HG02943 (cell line): Measurements from ENCODE around the gene RAD1.
"Not testable (repeated sequence)": the region's sequence is repeated elsewhere in the genome, so short reads cannot be mapped to it uniquely, and the experiment has no call there.

Experiments used
- ATAC-seq: cut with Tn5 transposase; IDR thresholded peaks from one replicate; pipeline ENCODE4 v1.9.1; 2021; ENCODE audit warnings: mild to moderate bottlenecking, low read depth, moderate library complexity; ENCODE audit not compliant: unreplicated experiment

Gene RAD1, protein sequence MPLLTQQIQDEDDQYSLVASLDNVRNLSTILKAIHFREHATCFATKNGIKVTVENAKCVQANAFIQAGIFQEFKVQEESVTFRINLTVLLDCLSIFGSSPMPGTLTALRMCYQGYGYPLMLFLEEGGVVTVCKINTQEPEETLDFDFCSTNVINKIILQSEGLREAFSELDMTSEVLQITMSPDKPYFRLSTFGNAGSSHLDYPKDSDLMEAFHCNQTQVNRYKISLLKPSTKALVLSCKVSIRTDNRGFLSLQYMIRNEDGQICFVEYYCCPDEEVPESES

DNA sequence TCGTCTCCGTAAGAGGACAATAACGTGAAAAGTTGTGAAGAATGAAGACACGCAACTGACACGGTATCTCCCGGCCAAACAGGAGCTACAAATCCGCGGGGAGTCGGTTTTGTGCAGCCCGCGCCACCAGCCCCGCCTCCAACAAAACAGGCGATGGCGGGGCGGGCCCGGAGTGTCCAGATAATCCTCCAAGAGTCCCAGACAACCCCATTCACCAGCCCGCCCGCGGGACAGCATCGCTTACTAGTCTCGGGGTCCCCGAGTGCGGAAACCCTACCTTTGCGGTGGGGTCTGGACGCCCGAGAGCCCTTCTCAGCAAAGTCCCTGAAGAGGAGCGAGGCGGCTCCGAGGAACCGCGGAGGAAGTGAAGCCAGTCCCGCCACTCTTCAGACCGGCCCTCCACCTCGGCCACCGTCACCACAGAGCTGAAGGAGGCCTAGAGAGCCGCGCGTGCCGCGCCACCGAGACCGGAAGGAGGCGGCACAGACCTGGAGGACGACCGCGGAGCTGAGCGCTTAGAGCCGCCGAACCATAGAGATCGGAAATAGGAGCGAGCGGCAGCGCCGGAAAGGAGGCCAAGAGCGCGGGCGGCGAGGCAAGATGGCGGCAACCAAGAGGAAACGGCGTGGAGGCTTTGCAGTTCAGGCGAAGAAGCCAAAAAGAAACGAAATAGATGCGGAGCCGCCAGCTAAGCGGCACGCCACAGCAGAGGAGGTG is at the start of gene RAD1, which contains the start of gene BRIX1:
Gene RAD1, minus strand, starts transcription at position 366 of the 717 bp plus-strand sequence. CDS start 612 bp downstream, outside the sequence.
Gene BRIX1, plus strand, starts transcription at position 573 of the 717 bp plus-strand sequence. Its CDS starts 28 bp downstream, at position 601.
- ATAC-seq: peak; percentile 99

DNA sequence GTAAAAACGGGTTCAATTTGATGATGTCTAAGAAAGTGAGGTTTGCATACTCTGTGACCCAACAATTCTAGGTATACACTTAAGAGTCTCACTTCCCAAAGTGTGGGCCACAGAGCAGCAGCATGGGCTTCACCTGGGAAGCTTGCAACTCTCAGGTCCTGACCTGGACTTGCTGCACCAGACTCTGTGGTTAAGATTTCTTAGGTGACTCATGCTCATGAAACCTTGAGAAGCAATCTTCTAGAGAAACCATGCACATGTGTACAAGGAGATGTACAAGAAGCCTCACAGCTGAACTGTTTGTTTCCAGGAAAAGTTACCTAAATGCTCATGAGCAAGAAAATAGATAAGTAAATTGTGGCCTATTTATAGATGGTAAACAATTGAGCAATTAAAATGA is 44.0 kb upstream of the RAD1 start:
- peak; percentile 90 for ATAC-seq

DNA sequence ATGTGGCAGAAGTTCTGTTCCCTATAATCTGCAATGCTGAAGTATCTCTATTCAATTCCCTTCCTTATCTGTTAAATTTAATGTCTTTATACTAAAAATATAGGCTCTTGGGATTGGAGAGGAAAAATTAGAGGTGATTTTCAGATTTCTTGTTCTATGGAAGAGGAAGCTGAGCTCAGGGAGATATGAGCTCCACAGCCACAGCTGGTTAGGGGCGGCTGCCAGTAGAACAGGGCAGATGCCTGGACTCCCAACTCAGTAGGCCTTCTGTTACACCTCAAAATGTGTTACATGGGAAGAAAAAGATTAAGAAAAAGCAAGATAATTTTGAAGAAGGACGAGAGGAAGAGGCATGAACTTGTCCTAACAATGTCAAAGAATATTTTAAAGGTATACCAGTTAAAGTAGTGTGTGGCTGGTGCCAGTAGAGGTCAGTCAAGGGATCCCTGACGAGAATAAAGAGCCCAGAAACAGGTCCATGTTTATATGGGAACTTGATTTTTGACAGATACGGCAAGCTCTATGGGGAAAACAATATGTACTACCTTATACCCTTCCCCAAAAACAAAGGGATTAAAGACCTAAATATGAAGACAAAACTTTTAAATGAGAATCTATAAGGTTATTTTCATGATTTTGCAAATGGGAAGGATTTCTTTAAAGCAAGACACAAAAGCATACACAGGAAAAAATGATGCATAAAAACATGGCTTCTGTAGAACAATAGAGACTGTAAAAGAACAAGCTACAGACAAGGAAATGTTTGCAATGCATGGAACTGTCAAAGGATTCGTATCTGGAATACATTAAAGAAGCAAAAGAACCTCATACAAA is 42.8 kb upstream of the RAD1 start:
- peak; percentile 50 for ATAC-seq

DNA sequence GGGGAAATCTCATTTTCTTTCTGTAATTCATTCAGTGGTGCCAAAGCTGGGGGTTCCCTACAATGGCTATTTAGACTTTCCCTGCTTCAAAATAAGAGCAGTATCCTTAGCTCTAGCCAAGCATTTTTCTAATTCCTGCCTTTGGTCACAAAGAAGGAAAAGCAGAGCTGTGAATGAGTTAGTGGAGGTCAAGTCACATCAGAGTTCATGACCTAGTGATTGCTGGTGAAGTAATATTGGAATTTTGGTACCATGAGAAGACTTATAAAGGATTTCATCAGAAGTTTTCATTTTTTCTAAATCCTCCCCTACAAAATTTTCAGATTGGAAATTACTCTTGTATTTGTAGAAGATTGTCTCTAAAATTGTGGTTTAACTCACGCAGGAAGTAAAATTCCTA is 42.0 kb upstream of the RAD1 start:
- ATAC-seq: no peak

DNA sequence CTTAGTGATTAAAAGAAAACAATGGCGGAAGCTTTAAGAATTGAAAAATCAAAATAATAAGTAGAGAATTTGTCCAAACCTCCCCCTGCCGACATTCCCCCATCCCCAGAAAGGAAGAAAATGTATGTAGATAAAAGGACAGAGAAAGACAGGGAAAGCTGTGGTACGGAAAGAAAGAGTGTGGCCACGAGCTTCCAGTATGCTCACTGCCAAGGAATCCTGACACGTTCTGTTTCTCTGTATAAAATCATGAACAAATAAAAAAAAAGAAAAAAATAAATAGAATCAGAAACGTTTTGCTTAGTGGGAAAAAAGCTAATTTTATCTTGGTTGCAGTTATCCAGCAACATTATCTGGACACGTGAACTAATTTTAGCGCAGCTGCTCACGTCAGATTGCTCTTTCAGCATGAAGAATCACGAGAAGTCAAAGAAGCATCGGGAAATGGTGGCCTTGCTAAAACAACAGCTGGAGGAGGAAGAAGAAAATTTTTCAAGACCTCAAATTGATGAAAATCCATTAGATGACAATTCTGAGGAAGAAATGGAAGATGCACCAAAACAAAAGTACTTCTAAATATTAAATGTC is 29.2 kb upstream of the RAD1 start:
- ATAC-seq: no peak

DNA sequence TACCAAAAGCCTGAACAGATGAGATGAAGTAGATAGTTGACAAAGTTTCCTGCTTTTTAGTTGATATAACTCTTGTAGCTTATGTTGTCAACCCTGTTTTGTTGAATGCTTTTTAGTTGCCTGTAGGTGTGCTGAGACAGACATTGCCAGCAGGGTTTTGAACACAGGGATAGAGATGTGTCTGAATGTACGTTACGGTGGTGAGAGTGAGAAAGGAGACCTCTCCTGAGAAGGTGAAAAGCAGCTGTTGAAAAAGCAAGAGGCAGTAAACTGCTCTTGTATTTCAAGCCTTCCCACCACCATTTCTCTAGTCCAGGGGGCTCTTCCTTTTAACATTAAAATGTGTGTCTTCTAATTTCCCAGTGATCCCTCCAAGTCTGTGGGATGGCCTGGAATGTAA is 28.7 kb upstream of the RAD1 start:
- ATAC-seq: no peak

DNA sequence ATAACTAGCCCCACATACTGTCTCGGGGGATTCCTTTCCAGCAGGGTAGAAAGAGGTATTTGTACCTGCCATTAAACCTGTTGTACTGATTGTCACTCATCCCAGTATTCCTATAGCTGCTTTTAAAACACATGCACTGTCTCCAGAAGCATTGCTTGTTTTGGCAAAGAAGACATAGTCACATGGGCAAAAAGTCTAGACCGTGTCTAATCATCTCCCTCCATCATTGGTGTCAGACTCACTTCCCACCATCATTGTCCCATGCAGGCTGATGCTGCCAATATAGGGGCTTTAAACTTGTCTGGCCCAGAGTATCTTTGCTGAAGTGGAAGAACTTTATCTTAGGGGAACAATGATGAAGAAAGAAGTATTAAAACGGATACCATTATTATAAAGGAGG is 26.6 kb upstream of the RAD1 start:
- no peak for ATAC-seq

DNA sequence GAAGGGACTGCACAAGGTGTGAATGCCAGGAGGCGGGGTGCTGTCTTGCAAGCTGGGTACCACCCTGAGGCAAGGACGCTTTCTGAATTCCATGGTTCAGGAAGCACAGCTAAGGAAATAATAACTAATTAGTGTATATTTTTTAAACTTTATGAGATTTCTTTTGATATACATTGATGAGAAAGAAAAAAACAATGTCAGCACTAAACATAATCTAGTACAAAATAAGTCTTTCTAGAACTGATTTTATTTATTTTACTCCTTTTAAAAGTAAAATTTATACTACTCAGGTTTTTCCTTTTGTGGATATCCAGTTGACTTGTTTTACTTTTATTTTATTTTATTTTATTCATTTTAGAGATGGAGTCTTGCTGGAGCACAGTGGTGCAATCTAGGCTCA is 17.6 kb upstream of the RAD1 start:
- ATAC-seq: no peak

DNA sequence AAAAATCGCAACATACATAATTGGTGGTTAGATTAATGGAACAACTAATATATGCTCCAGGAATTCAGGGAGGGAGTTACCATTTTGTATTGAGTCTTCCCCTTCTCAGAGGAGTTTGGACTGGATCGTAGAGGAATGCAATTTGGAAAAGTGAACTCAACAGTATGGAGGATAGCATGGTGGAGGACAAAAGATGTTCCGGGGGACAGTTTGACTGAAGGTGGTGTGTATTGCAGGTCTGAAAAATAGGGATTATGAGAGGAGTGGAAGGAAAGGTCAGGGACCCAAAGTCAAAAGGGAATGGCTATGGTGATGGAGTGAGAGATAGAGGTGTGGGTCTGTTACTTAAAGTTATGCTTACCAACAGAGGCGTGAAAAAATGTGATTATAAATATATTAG is 15.6 kb upstream of the RAD1 start:
- no peak for ATAC-seq

DNA sequence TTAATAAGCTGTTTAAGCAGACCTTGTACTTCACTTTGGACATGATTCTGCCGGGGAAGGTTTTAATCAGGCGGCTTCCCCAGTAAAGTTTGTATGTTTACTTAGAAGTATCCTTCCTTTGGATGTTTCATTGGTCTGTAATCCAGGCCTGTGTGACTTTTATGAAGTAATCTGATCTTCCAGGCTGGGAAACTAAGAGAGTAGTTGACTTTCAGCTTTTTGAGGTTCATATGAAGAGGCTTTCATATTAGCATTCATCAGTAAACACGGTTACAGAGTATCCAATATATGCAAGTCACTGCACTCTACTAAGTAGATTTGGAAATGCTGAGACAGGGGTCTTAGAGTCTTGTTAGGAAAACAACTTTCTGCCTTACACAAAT is 15.1 kb upstream of the RAD1 start:
- ATAC-seq: no peak

DNA sequence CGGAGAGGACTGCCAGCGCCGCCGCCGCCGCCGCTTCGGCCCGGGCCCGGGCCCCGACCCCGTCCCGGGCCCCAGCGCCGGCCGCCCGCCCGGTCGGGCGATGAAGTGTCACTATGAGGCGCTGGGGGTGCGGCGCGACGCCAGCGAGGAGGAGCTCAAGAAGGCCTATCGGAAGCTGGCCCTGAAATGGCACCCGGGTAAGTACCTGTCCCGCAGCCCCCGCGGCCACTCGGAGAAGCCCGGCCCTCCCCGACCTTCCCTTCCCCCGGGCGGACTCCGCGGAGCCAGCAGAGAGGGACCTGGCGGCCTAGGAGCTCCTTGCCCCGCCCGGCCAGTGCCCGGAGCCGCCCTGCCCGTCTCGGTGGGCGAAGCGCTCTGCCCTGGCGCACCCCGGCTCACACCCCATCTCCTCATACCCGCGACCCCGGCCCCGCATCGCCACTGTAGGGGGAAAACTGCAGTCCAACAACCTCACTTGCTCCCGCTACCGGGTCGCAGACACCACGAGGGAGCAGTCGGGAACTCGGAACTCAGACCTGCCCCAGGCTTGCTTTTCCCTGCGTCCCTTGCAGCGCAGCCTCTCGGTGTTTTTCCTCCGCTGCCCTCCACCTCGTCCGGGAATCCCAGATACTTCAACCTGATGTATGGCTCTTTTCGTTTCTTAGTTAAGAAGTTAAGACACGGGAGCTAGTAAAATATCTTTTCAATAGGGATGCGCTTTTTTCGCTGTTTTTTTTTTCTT is 14.6 kb upstream of the RAD1 start:
- peak; percentile 68 for ATAC-seq

DNA sequence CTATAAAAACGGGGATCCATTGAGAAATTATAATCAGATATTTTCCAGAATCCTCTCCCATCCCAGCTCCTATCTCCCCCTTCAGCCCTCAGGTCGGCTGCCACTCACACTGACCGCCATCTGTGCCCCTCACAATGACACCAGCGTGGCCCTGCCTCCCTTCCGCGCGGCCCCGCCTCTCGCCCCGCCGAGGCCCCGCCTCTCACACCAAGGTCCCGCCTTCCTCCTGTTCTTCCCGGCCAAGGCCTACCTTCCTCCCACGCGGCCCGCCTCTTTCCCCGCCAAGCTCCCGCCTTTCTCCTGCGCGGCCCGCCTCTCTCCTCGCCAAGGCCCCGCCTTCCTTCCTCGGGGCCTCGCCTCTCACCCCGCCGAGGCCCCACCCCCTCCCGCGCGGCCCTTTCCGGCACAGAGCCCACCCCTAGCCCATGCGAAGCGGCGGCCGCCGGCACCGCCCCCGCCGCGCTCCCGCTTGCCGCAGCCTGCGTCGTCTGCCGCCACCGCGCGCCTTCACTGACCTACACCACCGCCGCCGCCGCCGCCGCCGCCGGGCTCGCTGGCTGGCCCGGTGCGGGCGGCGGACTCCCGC is 13.9 kb upstream of the RAD1 start, which contains the start of gene DNAJC21:
Gene DNAJC21, plus strand, starts transcription at position 426 of the 586 bp plus-strand sequence. CDS start 261 bp downstream, outside the sequence.
- peak; percentile 92 for ATAC-seq

DNA sequence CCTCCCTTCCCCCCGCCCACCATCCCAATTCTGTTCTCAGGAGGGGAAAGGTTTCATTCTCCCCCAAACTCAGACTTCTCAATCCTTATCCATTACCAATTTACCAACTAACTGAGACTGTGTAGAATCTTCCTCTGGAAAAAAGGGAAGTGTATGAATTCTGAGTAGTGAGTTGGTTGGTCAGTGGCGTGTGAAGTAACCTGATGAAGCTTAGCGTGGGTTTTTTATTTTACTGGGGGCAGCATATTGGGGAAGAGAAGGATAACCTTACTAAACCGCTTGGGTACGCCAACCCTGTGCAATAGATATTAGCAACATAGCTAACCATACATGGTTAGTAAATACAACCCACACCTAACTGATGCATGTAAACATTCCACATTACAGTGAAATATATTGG is 13.0 kb upstream of the RAD1 start:
- no peak for ATAC-seq

DNA sequence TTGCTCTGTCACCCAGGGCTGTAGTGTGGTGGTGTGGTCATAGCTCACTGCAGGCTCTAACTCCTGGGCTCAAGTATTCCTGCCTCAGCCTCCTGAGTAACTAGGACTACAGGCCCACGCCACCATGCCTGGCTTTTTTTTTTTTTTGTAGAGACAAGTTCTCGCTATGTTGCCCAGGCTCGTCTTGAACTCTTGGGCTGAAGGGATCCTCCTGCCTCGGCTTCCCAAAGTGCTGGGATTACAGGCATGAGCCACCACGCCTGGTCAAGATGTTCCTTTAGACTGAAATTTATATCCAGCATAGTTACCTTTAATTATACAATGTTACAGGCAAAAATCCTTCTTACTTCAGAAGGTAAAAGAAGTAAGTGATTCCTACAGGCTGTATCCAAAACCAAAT is 12.5 kb upstream of the RAD1 start:
- ATAC-seq: no peak

DNA sequence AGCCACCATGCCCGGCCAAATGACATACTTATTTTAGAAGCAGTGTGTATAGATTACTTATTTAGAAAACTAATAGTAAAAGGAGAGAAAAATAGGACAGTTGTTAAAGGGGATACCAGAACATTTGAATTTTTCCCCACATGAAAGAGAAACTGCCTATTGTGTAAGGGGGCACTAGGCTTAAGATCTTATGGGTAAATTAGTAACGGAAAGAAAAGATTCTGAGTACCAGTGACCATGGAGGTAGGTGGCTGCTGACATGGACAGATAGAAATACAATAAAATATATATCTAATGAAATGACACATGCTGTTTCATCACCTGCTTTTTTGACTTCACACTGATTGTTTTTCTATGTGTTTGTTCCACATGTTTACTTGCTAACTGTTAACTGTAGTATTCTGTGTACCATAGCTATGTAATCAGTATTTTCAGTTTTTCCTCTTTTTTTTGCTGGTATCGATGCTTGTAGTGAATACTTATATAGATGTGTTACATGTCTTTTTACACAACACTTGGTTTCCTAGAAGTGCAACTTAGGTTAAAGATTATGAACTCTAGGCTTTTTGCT is 11.1 kb upstream of the RAD1 start:
- ATAC-seq: no peak

DNA sequence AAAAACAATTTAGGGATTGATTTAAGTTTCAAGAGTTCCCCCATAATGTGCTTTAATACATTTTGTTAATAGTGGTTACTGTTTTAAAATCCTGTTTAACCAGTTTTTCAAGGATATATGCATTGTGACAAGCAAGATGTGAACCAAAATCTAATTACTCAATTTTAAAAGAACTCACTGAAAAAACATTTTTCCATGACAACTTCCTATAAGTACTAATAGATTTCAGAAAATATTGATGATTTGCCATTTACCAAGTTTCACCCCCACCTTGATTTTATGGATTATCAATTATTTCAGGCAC is 9.1 kb upstream of the RAD1 start:
- ATAC-seq: no peak

DNA sequence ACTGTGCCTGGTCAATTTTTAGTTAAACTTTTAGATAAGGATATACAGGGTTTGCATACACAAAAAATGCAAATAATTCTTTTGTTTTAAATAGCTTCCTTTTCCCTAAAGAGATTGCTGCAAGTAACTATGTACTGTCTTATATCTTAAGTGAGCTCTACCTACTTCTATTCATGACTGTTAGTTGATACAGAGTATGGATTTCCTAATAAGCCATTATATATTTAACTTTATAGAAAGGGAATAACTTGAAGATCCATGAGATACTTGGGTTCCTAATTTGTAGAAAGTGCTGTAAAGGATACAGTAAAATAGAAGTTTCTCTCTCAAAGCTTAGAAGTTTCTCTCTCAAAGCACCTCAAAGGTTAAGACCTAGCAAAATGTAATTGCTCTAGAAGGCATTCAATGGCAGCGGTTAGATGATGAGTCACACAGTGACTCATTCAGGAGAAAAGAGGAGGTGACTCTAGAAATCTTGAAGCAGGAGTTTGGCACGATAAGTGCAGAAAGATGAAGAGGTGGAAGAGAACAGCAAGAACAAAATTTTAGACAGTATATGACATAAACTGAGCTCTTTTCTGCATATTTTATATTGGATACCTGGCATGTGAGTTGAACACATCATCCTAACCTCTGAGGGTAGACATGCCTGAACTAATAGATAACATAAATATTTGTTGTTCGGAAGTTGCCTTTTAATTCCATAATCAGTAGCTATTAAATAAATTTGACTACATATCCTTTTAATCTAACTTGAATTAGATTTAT is 8.6 kb upstream of the RAD1 start:
- no peak for ATAC-seq

DNA sequence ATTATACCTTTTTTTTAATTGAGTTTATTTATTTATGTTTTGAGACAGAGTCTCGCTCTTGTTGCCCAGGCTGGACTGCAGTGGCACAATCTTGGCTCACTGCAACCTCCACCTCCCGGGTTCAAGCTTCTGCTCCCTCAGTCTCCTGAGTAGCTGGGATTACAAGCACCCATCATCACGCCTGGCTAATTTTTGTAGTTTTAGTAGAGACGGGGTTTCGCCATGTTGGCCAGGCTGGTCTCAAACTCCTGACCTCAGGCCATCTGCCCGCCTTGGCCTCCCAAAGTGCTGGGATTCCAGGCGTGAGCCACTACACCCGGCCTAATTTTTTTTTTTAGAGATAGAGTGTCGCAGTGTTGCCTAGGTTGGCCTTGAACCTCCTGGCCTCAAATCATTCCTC is 8.0 kb upstream of the RAD1 start:
- ATAC-seq: not testable (repeated sequence)

DNA sequence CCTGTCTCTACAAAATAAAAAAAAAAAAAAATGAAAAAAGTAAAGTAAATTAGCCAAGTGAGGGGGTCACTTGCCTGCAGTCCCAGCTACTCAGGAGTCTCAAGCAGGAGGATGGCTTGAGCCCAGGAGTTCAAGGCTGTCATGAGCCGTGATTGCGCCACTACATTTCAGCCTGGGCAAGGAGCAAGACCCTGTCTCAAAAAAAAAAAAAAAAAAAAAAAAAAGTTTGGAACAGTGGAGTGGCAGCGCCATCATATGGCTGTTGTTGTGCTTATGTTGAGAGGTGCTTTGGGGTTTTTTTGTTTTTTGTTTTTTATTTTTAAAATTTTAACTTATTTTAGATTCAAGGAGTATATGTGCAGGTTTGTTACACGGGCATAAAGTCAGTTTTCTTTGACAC is 3.8 kb upstream of the RAD1 start:
- no peak for ATAC-seq
